ENCODE measurements around the gene LMAN2. TPM values are rescaled to one million over a fixed set of nuclear protein-coding genes. Genes with fewer than 3 reads are reported as not detected.

LMAN2 gene
- total RNA-seq, 1 donor from 2014 or later: 88.0 TPM

DNA sequence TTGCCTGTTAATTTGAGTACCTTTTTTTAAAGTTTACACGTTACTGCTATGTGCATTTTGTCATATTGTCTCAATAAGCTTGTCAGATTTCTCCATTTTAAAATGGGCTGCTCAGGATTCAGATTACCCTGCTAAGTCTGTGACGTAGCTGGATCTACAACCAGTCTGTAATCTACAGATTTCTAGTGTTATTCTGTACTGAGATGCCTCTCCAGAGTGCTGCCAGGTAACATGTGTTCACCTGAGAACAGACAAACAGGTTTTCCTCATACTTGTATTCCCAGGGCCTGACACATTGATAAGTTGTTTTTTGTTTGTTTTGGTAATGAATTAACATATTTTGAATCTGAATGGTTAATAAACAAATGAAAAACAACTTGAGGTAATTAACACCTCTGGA is 63.3 kb downstream of the LMAN2 start:
- peaks cover 84% of the 10 kb centered on the region for H3K36me3 Mint-ChIP-seq (ENCODE audit: low read depth)
- no peaks in the 10 kb centered on the region for H3K9me3 Mint-ChIP-seq
- CTCF ChIA-PET: no interaction called here
- POLR2A ChIA-PET: no interaction called here
- ATAC-seq (ENCODE audit: low read depth) (no peak), DNase-seq (no peak)
- TF ChIP-seq, protein P1, sequence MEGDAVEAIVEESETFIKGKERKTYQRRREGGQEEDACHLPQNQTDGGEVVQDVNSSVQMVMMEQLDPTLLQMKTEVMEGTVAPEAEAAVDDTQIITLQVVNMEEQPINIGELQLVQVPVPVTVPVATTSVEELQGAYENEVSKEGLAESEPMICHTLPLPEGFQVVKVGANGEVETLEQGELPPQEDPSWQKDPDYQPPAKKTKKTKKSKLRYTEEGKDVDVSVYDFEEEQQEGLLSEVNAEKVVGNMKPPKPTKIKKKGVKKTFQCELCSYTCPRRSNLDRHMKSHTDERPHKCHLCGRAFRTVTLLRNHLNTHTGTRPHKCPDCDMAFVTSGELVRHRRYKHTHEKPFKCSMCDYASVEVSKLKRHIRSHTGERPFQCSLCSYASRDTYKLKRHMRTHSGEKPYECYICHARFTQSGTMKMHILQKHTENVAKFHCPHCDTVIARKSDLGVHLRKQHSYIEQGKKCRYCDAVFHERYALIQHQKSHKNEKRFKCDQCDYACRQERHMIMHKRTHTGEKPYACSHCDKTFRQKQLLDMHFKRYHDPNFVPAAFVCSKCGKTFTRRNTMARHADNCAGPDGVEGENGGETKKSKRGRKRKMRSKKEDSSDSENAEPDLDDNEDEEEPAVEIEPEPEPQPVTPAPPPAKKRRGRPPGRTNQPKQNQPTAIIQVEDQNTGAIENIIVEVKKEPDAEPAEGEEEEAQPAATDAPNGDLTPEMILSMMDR (IDR thresholded peaks at IDR 0.05): no peak
- no peaks in the 10 kb centered on the region for H3K27me3 Mint-ChIP-seq
- H3K27ac Mint-ChIP-seq: no peak overlapping the region
- no peak overlapping the region for H3K4me3 Mint-ChIP-seq
- peaks cover 21% of the 10 kb centered on the region for H3K4me1 Mint-ChIP-seq
- intact Hi-C loops (cut with micrococcal nuclease): no loop called here

Other genes with a start within 250 kb of the LMAN2 start
- gene NSD1, start 217.9 kb downstream of the LMAN2 start, total RNA-seq: 103 and 108 TPM in 2 replicates
- gene RAB24, start 47.9 kb downstream of the LMAN2 start, total RNA-seq: 35.6 and 36.3 TPM in 2 replicates
- 141 and 160 TPM in 2 replicates for gene PRELID1, start 47.9 kb downstream of the LMAN2 start, total RNA-seq
- gene MXD3, start 39.8 kb downstream of the LMAN2 start, total RNA-seq: 7.6 and 9.1 TPM in 2 replicates
- 50.6 and 58.3 TPM in 2 replicates for gene RGS14, start 6.3 kb upstream of the LMAN2 start, total RNA-seq
- gene SLC34A1, start 32.8 kb upstream of the LMAN2 start, total RNA-seq: not detected in 2 replicates
- gene PFN3, start 49.0 kb upstream of the LMAN2 start, total RNA-seq: not detected in 2 replicates
- gene F12, start 57.9 kb upstream of the LMAN2 start, total RNA-seq: 0.31 TPM in 1 of 2 replicates, not detected in the other
- gene GRK6, start 75.0 kb upstream of the LMAN2 start, total RNA-seq: 90.6 and 92.6 TPM in 2 replicates
- 2.4 and 3.2 TPM in 2 replicates for gene PRR7, start 95.1 kb upstream of the LMAN2 start, total RNA-seq
- 2.0 and 3.9 TPM in 2 replicates for gene DBN1, start 122.0 kb upstream of the LMAN2 start, total RNA-seq
- 17.0 and 17.7 TPM in 2 replicates for gene PDLIM7, start 145.9 kb upstream of the LMAN2 start, total RNA-seq
- gene DOK3, start 158.2 kb upstream of the LMAN2 start, total RNA-seq: 82.5 and 88.5 TPM in 2 replicates
- 128 and 144 TPM in 2 replicates for gene DDX41, start 165.3 kb upstream of the LMAN2 start, total RNA-seq
- gene FAM193B, start 202.9 kb upstream of the LMAN2 start, total RNA-seq: 108 and 121 TPM in 2 replicates
- 78.4 and 82.2 TPM in 2 replicates for gene TMED9, start 240.5 kb upstream of the LMAN2 start, total RNA-seq
- 36.3 and 42.3 TPM in 2 replicates for gene B4GALT7, start 248.5 kb upstream of the LMAN2 start, total RNA-seq